Activated gamma-delta T cell treated with Interleukin-2 at 50 U/mL for 16 hours (primary cell): ENCODE data around the gene THAP11.
"Not testable (repeated sequence)": the region's sequence is repeated elsewhere in the genome, so short reads cannot be mapped to it uniquely, and the experiment has no call there.

Experiments used
- DNase-seq: peaks from one replicate; pipeline ENCODE4 v3.0.0-alpha.2; 2020

The THAP11 gene

DNA sequence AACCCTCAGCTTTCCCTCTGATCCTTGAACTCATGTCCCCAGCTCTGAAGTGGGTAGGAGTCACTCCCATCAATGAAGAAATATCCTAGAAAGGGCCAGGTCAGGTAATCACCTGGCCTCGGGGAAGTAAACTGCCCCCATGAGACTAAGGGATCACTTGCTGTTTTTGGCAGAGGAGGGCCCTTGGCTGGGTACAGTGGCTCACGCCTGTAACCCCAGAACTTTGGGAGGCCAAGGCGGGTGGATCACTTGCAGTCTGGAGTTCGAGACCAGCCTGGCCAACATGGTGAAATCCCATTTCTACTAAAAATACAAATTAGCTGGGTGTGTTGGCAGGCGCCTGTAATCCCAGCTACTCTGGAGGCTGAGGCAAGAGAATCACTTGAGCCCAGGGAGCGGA lies 21.9 kb downstream of the THAP11 start:
- DNase-seq, result not testable (repeated sequence)

- DNase-seq, result no peak
These were observed 22.5 kb downstream of the THAP11 start for GRCh38 chr16:67864594-67864993.

- DNase-seq, result no peak
These were observed 23.2 kb downstream of the THAP11 start for GRCh38 chr16:67865318-67865717.

DNA sequence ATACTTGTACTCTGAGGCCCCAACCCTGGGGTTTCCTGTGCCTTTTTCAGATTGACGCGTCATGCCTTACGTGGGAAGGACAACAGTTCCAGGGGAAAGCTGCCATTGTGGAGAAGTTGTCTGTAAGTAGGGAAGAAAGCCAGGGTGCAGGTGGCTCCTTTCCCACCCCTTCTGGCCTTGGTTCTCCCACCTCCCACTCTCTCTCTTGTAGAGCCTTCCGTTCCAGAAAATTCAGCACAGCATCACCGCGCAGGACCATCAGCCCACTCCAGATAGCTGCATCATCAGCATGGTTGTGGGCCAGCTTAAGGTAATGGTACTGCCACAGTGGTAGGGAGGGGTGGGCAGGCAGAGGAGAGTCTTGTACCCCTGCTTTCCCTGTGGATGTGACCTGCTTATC lies 26.2 kb downstream of the THAP11 start:
- no peak for DNase-seq

DNA sequence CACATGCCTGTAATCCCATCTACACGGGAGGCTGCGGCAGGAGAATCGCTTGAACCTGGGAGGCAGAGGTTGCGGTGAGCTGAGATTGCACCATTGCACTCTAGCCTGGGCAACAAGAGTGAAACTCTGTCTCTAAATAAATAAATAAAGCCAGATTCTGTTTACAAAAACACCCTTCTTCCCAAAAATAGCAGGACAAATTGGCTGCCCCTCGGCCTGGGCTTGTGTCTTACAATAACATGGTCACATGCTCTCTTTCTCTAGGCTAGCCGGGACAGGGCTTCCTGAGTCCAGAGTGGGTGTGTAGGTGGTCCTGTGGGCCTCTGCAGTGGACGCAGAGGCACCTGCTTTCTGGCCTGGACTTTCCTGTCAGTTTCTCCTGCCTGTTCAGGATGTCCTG lies 27.5 kb downstream of the THAP11 start:
- no peak for DNase-seq

DNA sequence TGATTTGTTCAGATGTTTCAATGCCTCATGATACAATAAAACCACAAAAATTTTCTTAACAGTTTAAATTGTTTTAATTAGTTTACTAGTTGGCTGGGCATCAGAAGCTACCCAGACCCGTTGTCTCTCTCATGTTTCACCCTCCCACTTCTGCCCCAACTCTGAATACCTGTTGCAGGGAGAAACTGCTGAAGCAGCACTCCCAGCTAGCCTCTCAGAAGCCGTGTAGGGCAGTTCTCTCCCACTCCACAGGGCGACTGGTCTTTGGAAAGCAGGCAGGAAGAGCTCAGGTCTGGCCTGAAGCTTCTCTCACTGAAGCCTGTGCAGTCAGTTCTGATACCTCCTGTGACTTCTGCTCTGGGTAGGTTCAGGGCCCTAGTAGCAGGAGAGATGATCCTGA lies 29.1 kb downstream of the THAP11 start:
- DNase-seq, result no peak

DNA sequence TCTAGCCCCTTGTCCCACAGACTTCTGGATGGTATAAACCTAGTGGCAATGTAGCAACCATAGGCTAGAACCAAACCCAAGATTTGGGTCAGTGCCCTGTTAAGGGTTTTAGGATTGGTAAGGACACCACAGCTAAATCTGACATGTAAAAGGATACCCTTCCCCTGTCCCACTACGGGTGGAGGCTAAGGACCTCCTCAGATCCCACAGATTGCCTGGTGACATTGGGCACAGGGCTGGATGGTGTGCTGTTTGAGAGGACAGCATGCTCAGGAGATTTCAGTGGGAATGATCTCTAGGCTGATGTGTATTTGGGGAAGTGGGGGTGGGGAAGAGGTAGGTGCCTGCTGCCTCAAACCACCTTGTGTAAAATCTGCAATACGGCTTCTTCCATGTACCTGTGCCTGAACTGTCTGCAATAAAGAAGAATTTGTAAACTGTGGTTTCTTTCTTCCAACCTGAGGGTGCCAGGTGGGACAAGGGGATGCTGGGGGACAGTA lies 30.1 kb downstream of the THAP11 start:
- DNase-seq, result no peak

DNA sequence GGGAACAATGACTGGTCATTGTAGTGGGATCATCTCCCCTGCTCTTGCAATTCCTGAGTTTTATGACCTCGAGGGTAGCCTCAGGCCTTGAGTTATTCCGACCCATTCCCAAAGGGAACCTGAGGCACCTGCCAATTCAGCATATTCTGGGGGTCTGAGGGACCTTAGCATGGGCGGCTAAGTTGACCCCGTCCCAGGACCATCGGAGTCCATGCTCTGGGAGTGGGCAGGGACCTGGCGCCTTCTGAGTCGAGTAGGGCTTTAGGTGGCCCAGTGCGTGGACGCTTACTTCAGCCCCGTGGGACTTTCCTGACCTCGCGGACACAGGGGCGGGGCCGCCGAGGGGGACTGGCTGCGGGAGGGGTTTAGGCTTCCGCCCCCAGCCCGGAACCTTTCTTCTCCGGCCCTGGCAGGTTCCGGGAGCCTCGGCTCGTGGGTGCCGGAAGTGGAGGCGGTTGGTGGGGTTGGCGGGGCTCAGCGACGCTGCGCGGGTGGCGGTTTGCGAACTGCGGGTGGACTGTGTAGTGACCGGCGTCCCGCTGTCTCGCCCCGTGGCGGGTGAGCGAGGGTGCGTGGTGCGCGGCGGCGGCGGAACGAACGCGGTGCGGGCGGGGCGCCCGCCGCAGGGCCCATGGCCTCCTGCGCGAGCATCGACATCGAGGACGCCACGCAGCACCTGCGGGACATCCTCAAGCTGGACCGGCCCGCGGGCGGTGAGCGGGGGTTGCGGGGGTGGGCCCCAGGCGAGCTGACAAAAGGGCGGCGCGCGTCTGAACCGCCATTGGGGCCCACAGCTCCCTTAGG lies 30.7 kb downstream of the THAP11 start, which contains the start of gene EDC4:
TSS of gene EDC4 (plus strand) at position 422 of the 804 bp plus-strand sequence. CDS start at position 632, 210 bp downstream.
- peak; percentile 84 for DNase-seq

- no peak for DNase-seq
These were observed 31.6 kb downstream of the THAP11 start for GRCh38 chr16:67873435-67874370.

GRCh38 chr16:67874372-67874771 lies 32.3 kb downstream of the THAP11 start:
- no peak for DNase-seq

- no peak for DNase-seq
These were observed 34.9 kb downstream of the THAP11 start for GRCh38 chr16:67877064-67877463.

DNA sequence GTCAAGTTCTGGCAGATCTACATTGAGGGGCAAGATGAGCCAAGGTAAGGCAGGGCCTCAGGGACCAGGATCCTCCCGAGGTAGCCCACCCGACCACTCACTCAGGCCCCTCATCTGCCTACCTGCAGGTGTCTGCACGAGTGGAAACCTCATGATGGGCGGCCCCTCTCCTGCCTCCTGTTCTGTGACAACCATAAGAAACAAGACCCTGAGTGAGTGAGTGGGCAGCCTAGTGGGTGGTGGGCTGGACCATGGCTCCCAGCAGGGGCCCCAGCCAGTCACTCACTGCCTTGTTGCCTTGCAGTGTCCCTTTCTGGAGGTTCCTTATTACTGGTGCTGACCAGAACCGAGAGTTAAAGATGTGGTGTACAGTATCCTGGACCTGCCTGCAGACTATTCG lies 36.1 kb downstream of the THAP11 start:
- DNase-seq, result no peak

- DNase-seq, result no peak
These were observed 36.7 kb downstream of the THAP11 start for GRCh38 chr16:67878846-67879245.

GRCh38 chr16:67879462-67879861 lies 37.3 kb downstream of the THAP11 start:
- no peak for DNase-seq

- no peak for DNase-seq
These were observed 37.8 kb downstream of the THAP11 start for GRCh38 chr16:67879936-67880335.

GRCh38 chr16:67880584-67880983 lies 38.5 kb downstream of the THAP11 start:
- no peak for DNase-seq

- no peak for DNase-seq
These were observed 39.6 kb downstream of the THAP11 start for GRCh38 chr16:67881621-67882161.

GRCh38 chr16:67882374-67883145 lies 40.4 kb downstream of the THAP11 start:
- DNase-seq, result no peak

- DNase-seq, result no peak
These were observed 41.2 kb downstream of the THAP11 start for GRCh38 chr16:67883146-67883871.

- DNase-seq, result peak; percentile 72
These were observed 41.7 kb downstream of the THAP11 start for GRCh38 chr16:67883872-67884261.

- DNase-seq, result no peak
These were observed 42.6 kb downstream of the THAP11 start, which contains the start of gene NRN1L for GRCh38 chr16:67884684-67885083. Gene NRN1L, plus strand, starts transcription at chr16:67884885. Its CDS starts 19 bp downstream, at chr16:67884904.

DNA sequence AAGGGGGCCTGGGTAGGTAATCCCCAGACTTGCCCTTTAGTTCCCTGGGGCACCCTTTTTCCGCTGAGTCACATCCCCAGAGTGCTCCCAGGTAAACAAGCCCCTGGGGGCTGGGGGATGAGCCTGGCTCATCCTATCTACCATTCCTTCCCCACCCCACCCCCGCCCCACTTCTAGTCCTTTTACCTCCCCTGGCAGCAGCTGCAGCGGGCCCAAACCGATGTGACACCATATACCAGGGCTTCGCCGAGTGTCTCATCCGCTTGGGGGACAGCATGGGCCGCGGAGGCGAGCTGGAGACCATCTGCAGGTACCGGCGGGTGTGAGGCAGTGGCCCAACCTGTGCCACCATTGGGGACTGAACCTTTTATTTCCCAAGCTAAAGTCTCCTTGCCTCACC lies 43.4 kb downstream of the THAP11 start:
- DNase-seq, result no peak
